SK-N-MC (cell line): Measurements from ENCODE around the gene DHX15.

Experiments
- EZH2 ChIP-seq: fragments of 200-600 bp; sonication (generic); IDR thresholded peaks from one replicate; pipeline ENCODE4 v1.6.1; 2017; ENCODE audit warnings: antibody characterized with exemption
- FOXP2 ChIP-seq: optimal IDR thresholded peaks from 2 replicates; pipeline ENCODE3; 2011; ENCODE audit warnings: mild to moderate bottlenecking, moderate library complexity; ENCODE audit not compliant: insufficient read depth; ENCODE audit errors: extremely low read length, control extremely low read depth
- POLR2AphosphoS5 ChIP-seq: IDR thresholded peaks from 2 replicates; pipeline ENCODE4 v1.6.1; 2012; ENCODE audit warnings: mild to moderate bottlenecking, low read depth, low read length, borderline replicate concordance

- TF ChIP-seq EZH2 (no peak), POLR2AphosphoS5 (no peak), FOXP2 (no peak)
Measured at GRCh38 chr4:24615977-24616376, 31.6 kb upstream of the DHX15 start.
